SK-N-SH (cell line): Measurements from ENCODE around the gene CAMKMT.

Experiments
- FOXM1 ChIP-seq: IDR thresholded peaks from 2 replicates; pipeline ENCODE4 v1.4.0; 2012; ENCODE audit warnings: low read depth, mild to moderate bottlenecking
- TAF1 ChIP-seq: IDR thresholded peaks from 2 replicates; pipeline ENCODE4 v1.6.1; 2012; ENCODE audit warnings: low read depth, mild to moderate bottlenecking, low read length, moderate library complexity, borderline replicate concordance
- TF ChIP-seq, protein P1 (sequence below): fragments of 150-350 bp; IDR thresholded peaks from 2 replicates; pipeline ENCODE4 v1.6.1; 2017; ENCODE audit warnings: antibody characterized with exemption, low read length, low read depth, borderline replicate concordance

DNA sequence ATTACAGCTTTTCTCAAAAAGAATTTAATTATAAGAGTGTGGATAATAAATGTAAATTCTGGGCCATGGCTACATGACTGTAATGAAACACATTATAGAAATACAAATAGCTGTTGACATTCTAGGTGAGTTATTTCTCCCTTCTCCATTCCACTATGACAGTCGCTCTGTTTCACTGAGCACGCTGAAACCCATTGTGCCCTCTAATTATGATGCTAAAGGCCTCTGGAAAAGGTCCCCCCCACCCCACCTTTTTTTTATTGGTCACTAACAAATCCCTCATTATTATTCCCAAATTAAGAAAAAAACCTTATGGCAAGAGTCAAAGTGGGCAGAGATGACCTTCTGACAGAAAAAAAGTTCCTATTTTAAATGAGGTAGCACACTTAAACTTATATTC is 294.7 kb downstream of the CAMKMT start:
- TF ChIP-seq, protein P1, sequence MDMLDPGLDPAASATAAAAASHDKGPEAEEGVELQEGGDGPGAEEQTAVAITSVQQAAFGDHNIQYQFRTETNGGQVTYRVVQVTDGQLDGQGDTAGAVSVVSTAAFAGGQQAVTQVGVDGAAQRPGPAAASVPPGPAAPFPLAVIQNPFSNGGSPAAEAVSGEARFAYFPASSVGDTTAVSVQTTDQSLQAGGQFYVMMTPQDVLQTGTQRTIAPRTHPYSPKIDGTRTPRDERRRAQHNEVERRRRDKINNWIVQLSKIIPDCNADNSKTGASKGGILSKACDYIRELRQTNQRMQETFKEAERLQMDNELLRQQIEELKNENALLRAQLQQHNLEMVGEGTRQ, result no peak
- TF ChIP-seq FOXM1, result no peak
- no peak for TF ChIP-seq TAF1
